Endodermal cell (in vitro differentiated cells): Measurements from ENCODE around the gene COL6A3. TPM values are rescaled to one million over a fixed set of nuclear protein-coding genes. Genes with fewer than 3 reads are reported as not detected.

Source experiments
- DNase-seq: peaks from one replicate; pipeline ENCODE4 v3.0.0-alpha.2; 2017
- H3K27ac ChIP-seq: 2 replicates; pipeline ENCODE4 v1.5.1; 2013; ENCODE audit warnings: mild to moderate bottlenecking, low read depth, low read length, moderate library complexity
- H3K27me3 ChIP-seq: 2 replicates; pipeline ENCODE4 v1.6.1; 2013; ENCODE audit warnings: mild to moderate bottlenecking, low read length, moderate library complexity; ENCODE audit not compliant: insufficient read depth, control insufficient read depth, poor library complexity, severe bottlenecking
- H3K36me3 ChIP-seq: 2 replicates; pipeline ENCODE4 v1.7.0; 2013; ENCODE audit warnings: mild to moderate bottlenecking, low read length, moderate library complexity; ENCODE audit not compliant: control insufficient read depth, insufficient read depth
- H3K4me1 ChIP-seq: one replicate; pipeline ENCODE4 v1.7.0; 2013; ENCODE audit warnings: low read length; ENCODE audit not compliant: control insufficient read depth, insufficient read depth
- H3K4me3 ChIP-seq: 2 replicates; pipeline ENCODE4 v1.5.1; 2013; ENCODE audit warnings: mild to moderate bottlenecking, low read length, moderate library complexity
- H3K9ac ChIP-seq: 2 replicates; pipeline ENCODE4 v1.6.1; 2013; ENCODE audit warnings: mild to moderate bottlenecking, low read length, moderate library complexity; ENCODE audit not compliant: poor library complexity, severe bottlenecking; ENCODE audit errors: extremely low read depth
- H3K9me3 ChIP-seq: 2 replicates; pipeline ENCODE4 v1.6.1; 2013; ENCODE audit warnings: mild to moderate bottlenecking, low read length, moderate library complexity; ENCODE audit not compliant: control insufficient read depth
- H3K27ac Mint-ChIP-seq: 2 replicates; pipeline ENCODE4 v1.8.0; 2020; ENCODE audit warnings: mixed read lengths
- H3K27me3 Mint-ChIP-seq: 2 replicates; pipeline ENCODE4 v1.8.0; 2021; ENCODE audit warnings: mild to moderate bottlenecking, mixed read lengths; ENCODE audit not compliant: insufficient read depth
- H3K36me3 Mint-ChIP-seq: 2 replicates; pipeline ENCODE4 v1.8.0; 2020; ENCODE audit warnings: low read depth, mixed read lengths
- H3K4me1 Mint-ChIP-seq: 2 replicates; pipeline ENCODE4 v1.8.0; 2020; ENCODE audit warnings: mixed read lengths
- H3K4me3 Mint-ChIP-seq: 2 replicates; pipeline ENCODE4 v1.8.0; 2020; ENCODE audit warnings: mild to moderate bottlenecking, moderate library complexity, mixed read lengths
- H3K9me3 Mint-ChIP-seq: 2 replicates; pipeline ENCODE4 v1.8.0; 2020; ENCODE audit warnings: mild to moderate bottlenecking, mixed read lengths
- WGBS, 2 experiments: methylation state at CpG; one replicate each; pipeline versions ENCODE4 v1.1.5 to v1.1.7; 2013; ENCODE audit warnings: missing lambda C conversion rate in 2 of 2, mixed read lengths in 1 of 2; ENCODE audit not compliant: insufficient coverage in 1 of 2, insufficient read length in 1 of 2; 5-methylcytosine and 5-hydroxymethylcytosine counted together
- total RNA-seq, 2 donors: library from RNA; stranded (reverse); fragmentation: NEBNext Ultra II Directional in 1 of 2; extraction: Animal tissue kit (Norgen Biotek cat#: 25700) in 1 of 2; gene quantifications; 2 replicates in 1 of 2; 3 replicates in 1 of 2; pipeline ENCODE4 v1.2.1, GENCODE V29; 2021
- TF ChIP-seq, protein P1 (sequence below): fragments of 200-600 bp; sonication (generic); conservative IDR thresholded peaks from 2 replicates; pipeline ENCODE4 v1.5.0; 2021; ENCODE audit warnings: antibody characterized with exemption, mild to moderate bottlenecking

COL6A3 gene
- total RNA-seq, 2 donors from 2014 or later: 0.40 to 1.2 TPM

DNA sequence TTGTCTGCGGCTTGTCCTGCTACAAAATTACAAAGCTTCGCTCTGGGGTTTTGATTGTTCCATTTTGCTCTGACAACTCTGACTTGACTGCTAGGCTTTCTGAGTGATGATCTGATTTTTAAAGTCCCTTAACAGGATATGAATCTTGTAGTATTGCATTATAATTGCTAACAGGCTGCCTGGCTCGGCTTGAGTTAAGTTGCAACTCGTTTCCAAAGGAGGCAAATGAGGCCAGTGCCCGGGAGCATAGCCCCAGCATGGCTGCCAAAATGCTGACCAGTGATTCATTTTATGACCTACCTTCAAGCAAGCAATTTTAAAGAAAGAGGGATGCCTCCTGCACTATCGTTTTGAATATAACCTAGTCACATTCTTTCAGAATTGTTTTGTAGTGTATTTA lies 135.4 kb downstream of the COL6A3 start:
- TF ChIP-seq, protein P1, sequence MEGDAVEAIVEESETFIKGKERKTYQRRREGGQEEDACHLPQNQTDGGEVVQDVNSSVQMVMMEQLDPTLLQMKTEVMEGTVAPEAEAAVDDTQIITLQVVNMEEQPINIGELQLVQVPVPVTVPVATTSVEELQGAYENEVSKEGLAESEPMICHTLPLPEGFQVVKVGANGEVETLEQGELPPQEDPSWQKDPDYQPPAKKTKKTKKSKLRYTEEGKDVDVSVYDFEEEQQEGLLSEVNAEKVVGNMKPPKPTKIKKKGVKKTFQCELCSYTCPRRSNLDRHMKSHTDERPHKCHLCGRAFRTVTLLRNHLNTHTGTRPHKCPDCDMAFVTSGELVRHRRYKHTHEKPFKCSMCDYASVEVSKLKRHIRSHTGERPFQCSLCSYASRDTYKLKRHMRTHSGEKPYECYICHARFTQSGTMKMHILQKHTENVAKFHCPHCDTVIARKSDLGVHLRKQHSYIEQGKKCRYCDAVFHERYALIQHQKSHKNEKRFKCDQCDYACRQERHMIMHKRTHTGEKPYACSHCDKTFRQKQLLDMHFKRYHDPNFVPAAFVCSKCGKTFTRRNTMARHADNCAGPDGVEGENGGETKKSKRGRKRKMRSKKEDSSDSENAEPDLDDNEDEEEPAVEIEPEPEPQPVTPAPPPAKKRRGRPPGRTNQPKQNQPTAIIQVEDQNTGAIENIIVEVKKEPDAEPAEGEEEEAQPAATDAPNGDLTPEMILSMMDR: no peak
- Histone ChIP-seq H3K4me1 (no peaks in the 10 kb centered on the region), H3K9ac (no peak overlapping the region), H3K27ac (no peak overlapping the region), H3K36me3 (no peaks in the 10 kb centered on the region), H3K27me3 (no peaks in the 10 kb centered on the region), H3K9me3 (no peaks in the 10 kb centered on the region), H3K4me3 (no peak overlapping the region)
- Mint-ChIP-seq H3K27ac (no peak overlapping the region), H3K27me3 (peaks cover 3% of the 10 kb centered on the region), H3K36me3 (no peaks in the 10 kb centered on the region), H3K9me3 (peaks cover 4% of the 10 kb centered on the region), H3K4me1 (peaks cover 8% of the 10 kb centered on the region), H3K4me3 (no peak overlapping the region)
- no peak for DNase-seq
- WGBS, 2 experiments: 89% methylated on average over 5 to 6 of the region's 6 CpGs

DNA sequence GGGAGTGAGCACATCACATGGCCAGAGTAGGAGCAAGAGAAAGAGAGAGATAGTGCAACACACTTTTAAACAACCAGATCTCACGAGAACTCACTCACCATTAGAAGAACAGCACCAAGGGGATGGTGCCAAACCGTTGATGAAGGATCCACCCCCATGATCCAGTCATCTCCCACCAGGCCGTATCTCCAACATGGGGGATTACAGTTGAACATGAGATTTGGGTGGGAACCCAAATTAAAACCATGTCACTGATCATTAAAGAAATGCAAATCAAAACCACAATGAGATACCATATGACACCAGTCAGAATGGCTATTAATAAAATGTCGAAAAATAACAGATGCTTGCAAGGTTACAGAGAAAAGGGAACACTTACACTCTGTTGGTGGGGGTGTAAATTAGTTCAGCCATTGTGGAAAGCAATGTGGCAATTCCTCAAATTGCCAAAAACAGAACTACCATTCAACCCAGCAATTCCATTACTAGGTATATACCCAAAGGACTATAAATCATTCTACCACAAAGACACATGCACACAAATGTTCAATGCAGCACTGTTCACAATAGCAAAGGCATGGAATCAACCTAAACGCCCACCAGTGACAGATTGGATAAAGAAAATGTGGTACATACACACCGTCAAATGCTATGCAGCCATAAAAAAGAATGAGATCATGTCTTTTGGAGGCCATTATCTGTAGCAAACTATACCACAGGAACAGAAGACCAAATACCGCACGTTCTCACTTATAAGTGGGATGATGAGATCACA lies 137.1 kb downstream of the COL6A3 start:
- Mint-ChIP-seq H3K4me3 (no peak overlapping the region), H3K9me3 (peaks cover 4% of the 10 kb centered on the region), H3K4me1 (peaks cover 5% of the 10 kb centered on the region), H3K27me3 (peaks cover 3% of the 10 kb centered on the region), H3K27ac (no peak overlapping the region), H3K36me3 (no peaks in the 10 kb centered on the region)
- Histone ChIP-seq H3K36me3 (no peaks in the 10 kb centered on the region), H3K9ac (no peak overlapping the region), H3K27ac (no peak overlapping the region), H3K4me3 (no peak overlapping the region), H3K4me1 (no peaks in the 10 kb centered on the region), H3K27me3 (no peaks in the 10 kb centered on the region), H3K9me3 (no peaks in the 10 kb centered on the region)
- 90 to 95% methylated on average over 4 to 8 of the region's 8 CpGs for WGBS, 2 experiments
- TF ChIP-seq, protein P1: no peak
- no peak for DNase-seq

Other genes starting within 250 kb of the COL6A3 start
- gene MLPH, start 73.1 kb upstream of the COL6A3 start, total RNA-seq: 1 to 10 TPM in 1 of 2 donors, under 1 TPM in 1; 0.75 to 1.0 TPM
- not detected for gene PRLH, start 152.4 kb upstream of the COL6A3 start, total RNA-seq
- 100 to 1,000 TPM; 235 to 369 TPM for gene RAB17, start 176.6 kb upstream of the COL6A3 start, total RNA-seq
- 100 to 1,000 TPM; 102 to 132 TPM for gene LRRFIP1, start 213.4 kb upstream of the COL6A3 start, total RNA-seq